DOHH2 (cell line): ENCODE data around the gene BOLA3.
"Not testable (repeated sequence)": the region's sequence is repeated elsewhere in the genome, so short reads cannot be mapped to it uniquely, and the experiment has no call there.

Source experiments
- H3F3A ChIP-seq: fragments of 200-600 bp; sonication (generic), shearing (Covaris generic); 2 replicates; pipeline ENCODE4 v1.6.0; 2016; ENCODE audit warnings: antibody characterized with exemption, mild to moderate bottlenecking; ENCODE audit not compliant: control insufficient read depth, insufficient read depth
- H3K27ac ChIP-seq: fragments of 200-600 bp; sonication (generic); 2 replicates; pipeline ENCODE4 v1.5.1; 2014; ENCODE audit warnings: low read depth, mild to moderate bottlenecking, low read length, moderate library complexity
- H3K27me3 ChIP-seq: fragments of 200-600 bp; sonication (generic); 2 replicates; pipeline ENCODE4 v1.6.1; 2014; ENCODE audit warnings: mild to moderate bottlenecking, low read length, mixed read lengths; ENCODE audit not compliant: control insufficient read depth
- H3K36me3 ChIP-seq: fragments of 200-600 bp; sonication (generic); 2 replicates; pipeline ENCODE4 v1.6.1; 2014; ENCODE audit warnings: mild to moderate bottlenecking, low read length, moderate library complexity, mixed read lengths; ENCODE audit not compliant: control insufficient read depth
- H3K4me1 ChIP-seq: fragments of 200-600 bp; sonication (generic); 2 replicates; pipeline ENCODE4 v1.6.1; 2014; ENCODE audit warnings: mild to moderate bottlenecking, low read length, mixed read lengths; ENCODE audit not compliant: control insufficient read depth
- H3K4me2 ChIP-seq: fragments of 200-600 bp; sonication (generic); 2 replicates; pipeline ENCODE4 v1.6.0; 2014; ENCODE audit warnings: mild to moderate bottlenecking, low read length, moderate library complexity
- H3K4me3 ChIP-seq: fragments of 200-600 bp; sonication (generic); 2 replicates; pipeline ENCODE4 v1.5.1; 2014; ENCODE audit warnings: mild to moderate bottlenecking, low read length, mixed read lengths
- H3K79me2 ChIP-seq: fragments of 200-600 bp; sonication (generic); 2 replicates; pipeline ENCODE4 v1.6.1; 2014; ENCODE audit warnings: mild to moderate bottlenecking, low read length, mixed read lengths; ENCODE audit not compliant: control insufficient read depth
- H3K9me2 ChIP-seq: fragments of 200-600 bp; sonication (generic); replicated peaks from 2 replicates; pipeline ENCODE4 v1.6.1; 2014; ENCODE audit warnings: mild to moderate bottlenecking, low read length, mixed read lengths; ENCODE audit not compliant: control insufficient read depth
- H3K9me3 ChIP-seq: fragments of 200-600 bp; sonication (generic); 2 replicates; pipeline ENCODE4 v1.6.1; 2014; ENCODE audit warnings: antibody characterized with exemption, low read length, mixed read lengths; ENCODE audit not compliant: control insufficient read depth, insufficient read depth
- H4K20me1 ChIP-seq: fragments of 200-600 bp; sonication (generic); 2 replicates; pipeline ENCODE4 v1.6.0; 2014; ENCODE audit warnings: low read depth, mild to moderate bottlenecking, antibody characterized with exemption, low read length, moderate library complexity; ENCODE audit not compliant: control insufficient read depth, insufficient read depth
- EZH2phosphoT487 ChIP-seq: fragments of 200-600 bp; sonication (generic); IDR thresholded peaks from 2 replicates; pipeline ENCODE4 v1.6.1; 2017; ENCODE audit warnings: borderline replicate concordance, mild to moderate bottlenecking, antibody characterized with exemption, low read length, moderate library complexity, mixed read lengths
- TF ChIP-seq, protein P1 (sequence below): fragments of 200-600 bp; sonication (generic); IDR thresholded peaks from one replicate; pipeline ENCODE4 v1.5.1; 2014; ENCODE audit warnings: antibody characterized with exemption, mild to moderate bottlenecking, low read depth, low read length; ENCODE audit not compliant: poor library complexity, severe bottlenecking

The BOLA3 gene

DNA sequence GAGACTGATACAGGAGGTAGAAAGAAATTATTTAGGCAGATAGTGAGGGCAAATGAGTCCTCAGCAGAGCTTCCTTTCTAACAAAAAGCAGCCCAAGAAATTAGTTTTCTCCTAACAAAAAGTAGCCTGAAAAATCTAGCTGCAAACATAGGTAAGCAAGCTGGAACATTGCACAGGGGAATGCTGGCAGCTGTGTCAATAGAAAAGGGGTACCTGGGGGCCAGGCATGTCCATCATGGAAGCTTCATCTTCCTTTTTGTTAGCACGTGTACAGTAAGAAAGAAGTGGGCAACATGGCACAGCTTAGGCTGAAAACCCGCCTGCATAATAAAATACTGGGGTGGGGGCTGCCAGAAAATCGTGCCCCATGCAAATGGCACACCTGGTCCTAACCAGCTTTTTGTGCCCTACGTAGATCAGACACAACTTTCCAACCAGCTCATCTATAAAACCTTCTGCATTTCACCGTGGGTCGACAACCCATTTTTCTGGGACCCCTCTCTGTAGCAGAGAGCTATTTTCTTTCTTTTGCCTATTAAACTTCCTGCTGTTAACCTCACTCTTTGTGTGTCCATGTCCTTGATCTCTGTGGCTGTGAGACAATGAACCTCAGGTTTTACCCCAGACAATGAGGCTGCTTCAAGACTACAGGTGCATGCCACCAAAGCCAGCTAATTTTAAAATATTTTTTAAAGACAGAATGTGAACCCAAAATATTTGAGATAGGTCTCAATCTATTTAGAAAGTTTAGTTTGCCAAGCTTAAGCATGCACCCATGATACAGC lies 44.1 kb upstream of the BOLA3 start:
- Histone ChIP-seq H3K36me3 (no peaks in the 10 kb centered on the region), H3K4me2 (peak overlapping the region; percentile 22; the same call in 1 of the 2 replicates), H4K20me1 (no peaks in the 10 kb centered on the region), H3K9me3 (no peaks in the 10 kb centered on the region), H3K4me1 (peaks cover 39% of the 10 kb centered on the region), H3K9me2 (no peaks in the 10 kb centered on the region), H3K4me3 (no peak overlapping the region), H3K27ac (no peak overlapping the region), H3F3A (peaks cover 8% of the 10 kb centered on the region), H3K27me3 (no peaks in the 10 kb centered on the region), H3K79me2 (no peaks in the 10 kb centered on the region)
- TF ChIP-seq, protein P1, sequence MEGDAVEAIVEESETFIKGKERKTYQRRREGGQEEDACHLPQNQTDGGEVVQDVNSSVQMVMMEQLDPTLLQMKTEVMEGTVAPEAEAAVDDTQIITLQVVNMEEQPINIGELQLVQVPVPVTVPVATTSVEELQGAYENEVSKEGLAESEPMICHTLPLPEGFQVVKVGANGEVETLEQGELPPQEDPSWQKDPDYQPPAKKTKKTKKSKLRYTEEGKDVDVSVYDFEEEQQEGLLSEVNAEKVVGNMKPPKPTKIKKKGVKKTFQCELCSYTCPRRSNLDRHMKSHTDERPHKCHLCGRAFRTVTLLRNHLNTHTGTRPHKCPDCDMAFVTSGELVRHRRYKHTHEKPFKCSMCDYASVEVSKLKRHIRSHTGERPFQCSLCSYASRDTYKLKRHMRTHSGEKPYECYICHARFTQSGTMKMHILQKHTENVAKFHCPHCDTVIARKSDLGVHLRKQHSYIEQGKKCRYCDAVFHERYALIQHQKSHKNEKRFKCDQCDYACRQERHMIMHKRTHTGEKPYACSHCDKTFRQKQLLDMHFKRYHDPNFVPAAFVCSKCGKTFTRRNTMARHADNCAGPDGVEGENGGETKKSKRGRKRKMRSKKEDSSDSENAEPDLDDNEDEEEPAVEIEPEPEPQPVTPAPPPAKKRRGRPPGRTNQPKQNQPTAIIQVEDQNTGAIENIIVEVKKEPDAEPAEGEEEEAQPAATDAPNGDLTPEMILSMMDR = no peak
- no peak for TF ChIP-seq EZH2phosphoT487

DNA sequence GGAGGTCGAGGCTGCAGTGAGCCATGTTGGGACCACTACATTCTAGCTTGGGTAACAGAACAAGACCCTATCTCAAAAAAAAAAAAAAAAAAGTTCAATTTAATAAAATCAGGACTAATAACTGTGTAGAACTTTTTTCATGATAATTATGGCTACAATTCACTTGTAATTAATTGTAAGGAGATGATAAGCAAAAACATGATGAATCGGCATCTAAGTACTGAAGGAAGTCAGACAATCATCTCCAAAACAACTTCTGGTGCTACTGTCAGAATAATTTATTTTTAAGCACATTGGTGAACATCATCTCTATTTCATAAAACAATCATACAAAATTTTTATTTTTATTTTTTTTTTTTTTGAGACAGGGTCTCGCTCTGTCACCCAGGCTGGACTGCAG lies 41.0 kb upstream of the BOLA3 start:
- Histone ChIP-seq H3F3A (peaks cover 21% of the 10 kb centered on the region), H3K4me3 (no peak overlapping the region), H4K20me1 (no peaks in the 10 kb centered on the region), H3K27me3 (no peaks in the 10 kb centered on the region), H3K27ac (no peak overlapping the region), H3K4me1 (peaks cover 66% of the 10 kb centered on the region), H3K9me2 (no peaks in the 10 kb centered on the region), H3K9me3 (no peaks in the 10 kb centered on the region), H3K79me2 (no peaks in the 10 kb centered on the region), H3K36me3 (no peaks in the 10 kb centered on the region), H3K4me2 (no peak overlapping the region)
- TF ChIP-seq EZH2phosphoT487 = no peak
- TF ChIP-seq, protein P1 = no peak

DNA sequence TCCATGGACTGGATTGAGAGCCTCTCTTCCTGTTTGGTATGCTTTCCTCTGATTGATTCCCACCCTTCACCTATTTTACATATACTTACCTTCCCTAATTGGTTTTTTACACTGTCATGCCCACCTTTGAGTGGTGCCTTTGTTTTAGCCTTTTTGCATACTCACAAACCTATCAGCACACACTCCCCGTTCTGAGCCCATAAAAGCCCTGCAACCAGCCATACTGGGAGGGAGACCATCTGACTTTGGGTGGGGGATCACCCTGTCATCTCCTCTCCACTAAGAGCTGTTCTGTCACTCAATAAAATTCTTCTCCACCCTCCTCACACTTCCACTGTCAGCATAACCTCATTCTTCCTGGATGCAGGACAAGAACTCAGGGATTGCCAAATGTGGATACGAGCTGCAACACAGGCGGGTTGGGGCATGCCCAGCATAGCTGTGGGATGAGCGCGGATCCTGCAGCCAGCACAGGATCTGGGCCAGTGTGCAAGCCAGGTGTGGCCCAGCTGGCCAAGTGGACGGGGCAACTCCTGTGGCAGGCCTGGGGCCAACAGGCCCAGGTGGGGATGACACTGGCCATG lies 40.4 kb upstream of the BOLA3 start:
- peaks cover 70% of the 10 kb centered on the region for H3K4me1 ChIP-seq
- H3K79me2 ChIP-seq = no peaks in the 10 kb centered on the region
- no peak overlapping the region; the same call in 1 of the 2 replicates for H3K4me3 ChIP-seq
- no peak overlapping the region for H3K27ac ChIP-seq
- no peak for TF ChIP-seq EZH2phosphoT487
- TF ChIP-seq, protein P1 = no peak
- peaks cover 24% of the 10 kb centered on the region for H3F3A ChIP-seq
- no peaks in the 10 kb centered on the region for H3K9me2 ChIP-seq
- no peaks in the 10 kb centered on the region for H3K36me3 ChIP-seq
- H4K20me1 ChIP-seq = no peaks in the 10 kb centered on the region
- H3K9me3 ChIP-seq = no peaks in the 10 kb centered on the region
- H3K27me3 ChIP-seq = no peaks in the 10 kb centered on the region
- H3K4me2 ChIP-seq = no peak overlapping the region

DNA sequence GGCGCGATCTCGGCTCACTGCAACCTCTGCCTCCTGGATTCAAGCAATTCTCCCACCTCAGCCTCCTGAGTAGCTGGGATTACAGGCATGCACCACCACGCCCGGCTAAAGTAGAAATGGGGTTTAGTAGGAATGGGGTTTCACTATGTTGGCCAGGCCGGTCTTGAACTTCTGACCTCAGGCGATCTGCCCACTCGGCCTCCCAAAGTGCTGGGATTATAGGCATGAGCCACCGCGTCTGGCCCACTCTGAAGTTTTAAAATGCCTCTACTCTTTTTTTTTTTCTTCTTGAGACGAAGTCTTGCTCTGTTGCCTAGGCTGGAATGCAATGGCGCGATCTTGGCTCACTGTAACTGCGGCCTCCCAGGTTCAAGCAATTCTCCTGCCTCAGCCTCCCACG lies 39.0 kb upstream of the BOLA3 start:
- peaks cover 76% of the 10 kb centered on the region for H3K4me1 ChIP-seq
- not testable (repeated sequence) for H4K20me1 ChIP-seq, H3K27me3 ChIP-seq, H3K36me3 ChIP-seq, H3K9me2 ChIP-seq, H3K79me2 ChIP-seq, H3K9me3 ChIP-seq, H3K4me3 ChIP-seq
- H3K4me2 ChIP-seq = peak overlapping the region; percentile 66
- peak overlapping the region; percentile 91 for H3K27ac ChIP-seq
- peaks cover 30% of the 10 kb centered on the region for H3F3A ChIP-seq
